Measurements from ENCODE around the gene WWOX. TPM values are rescaled to one million over a fixed set of nuclear protein-coding genes. Genes with fewer than 3 reads are reported as not detected.

The WWOX gene
- total and polyA plus RNA-seq, 2 donors: 15.3 to 28.4 TPM

DNA sequence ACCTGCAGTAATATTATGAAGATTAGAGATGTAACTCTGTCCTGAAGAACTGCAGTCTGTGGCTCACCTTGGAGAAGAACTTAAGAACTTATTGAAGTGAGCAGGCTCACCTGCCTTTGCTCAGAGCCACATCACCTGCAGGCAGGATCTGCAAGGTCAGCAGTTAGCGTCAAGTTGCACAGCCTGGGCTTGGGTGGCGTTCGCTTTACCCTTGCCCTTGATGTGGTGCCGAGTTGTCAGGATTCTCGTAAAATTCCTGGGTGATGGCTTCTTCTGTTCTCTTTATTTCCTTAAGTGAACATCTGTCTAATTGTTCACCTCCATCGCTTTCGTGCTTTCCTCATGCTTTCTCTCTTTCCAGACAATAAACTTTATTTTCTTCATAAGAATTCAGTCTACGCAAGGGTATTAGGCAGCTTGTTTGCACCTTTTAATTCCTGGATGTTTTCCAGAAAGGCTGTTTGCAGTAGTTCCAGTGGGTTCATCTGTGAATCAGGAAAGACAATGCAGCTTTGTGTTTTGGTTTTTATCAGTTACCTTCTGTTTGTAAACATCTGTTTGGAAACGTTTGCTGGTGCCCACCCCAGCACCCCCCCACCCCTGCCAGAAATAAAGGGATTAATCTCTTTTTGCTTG lies 254.3 kb downstream of the WWOX start:
- WGBS: 65% methylated on average over 9 of the region's 9 CpGs
- Histone ChIP-seq H3K36me3 (ENCODE audit: insufficient read depth) (no peaks in the 10 kb centered on the region), H3K27ac (ENCODE audit: low read depth) (no peak overlapping the region), H3K4me3 (ENCODE audit: low read depth, low read length) (no peak overlapping the region), H3K4me1 (ENCODE audit: insufficient read depth) (no peaks in the 10 kb centered on the region)
- no peak for DNase-seq (ENCODE audit: extremely low spot score)

DNA sequence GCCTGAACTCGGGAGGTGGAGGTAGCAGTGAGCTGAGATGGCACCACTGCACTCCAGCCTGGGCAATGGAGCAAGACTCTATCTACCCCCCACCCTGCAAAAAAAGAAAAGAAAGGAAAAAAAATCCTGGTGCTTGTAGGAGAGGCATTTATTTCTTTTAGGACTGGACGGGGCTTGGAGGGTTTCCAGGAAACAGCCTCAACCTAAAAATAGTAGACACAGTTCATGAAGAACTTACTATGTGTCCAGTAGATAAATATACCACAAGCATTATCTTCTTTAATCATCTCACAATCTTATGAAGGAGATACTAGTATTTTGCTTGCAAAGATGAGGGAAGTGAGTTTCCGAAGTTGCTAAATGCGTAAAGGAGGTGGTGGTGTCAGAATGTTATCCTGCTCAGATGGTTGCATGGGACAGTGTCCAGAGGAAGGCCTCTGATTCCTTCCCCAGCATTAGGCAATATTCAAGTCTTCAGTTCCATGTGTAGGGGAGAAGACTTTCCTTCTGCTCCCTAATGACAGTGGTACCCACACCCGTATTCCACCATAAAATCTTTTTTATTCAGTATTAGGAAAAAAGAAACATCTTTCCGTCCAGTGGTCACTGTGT lies 263.2 kb downstream of the WWOX start:
- WGBS: 50% methylated on average over 6 of the region's 6 CpGs
- no peaks in the 10 kb centered on the region for H3K36me3 ChIP-seq (ENCODE audit: insufficient read depth)
- H3K27ac ChIP-seq (ENCODE audit: low read depth): no peak overlapping the region
- no peak overlapping the region for H3K4me3 ChIP-seq (ENCODE audit: low read depth, low read length)
- DNase-seq (ENCODE audit: extremely low spot score): no peak
- no peaks in the 10 kb centered on the region for H3K4me1 ChIP-seq (ENCODE audit: insufficient read depth)

GRCh38 chr16:78363843-78364555 lies 264.5 kb downstream of the WWOX start:
- Histone ChIP-seq H3K4me1 (ENCODE audit: insufficient read depth) (no peaks in the 10 kb centered on the region), H3K36me3 (ENCODE audit: insufficient read depth) (no peaks in the 10 kb centered on the region), H3K27ac (ENCODE audit: low read depth) (no peak overlapping the region), H3K4me3 (ENCODE audit: low read depth, low read length) (no peak overlapping the region)
- no peak for DNase-seq (ENCODE audit: extremely low spot score)
- 77% methylated on average over 12 of the region's 12 CpGs for WGBS

DNA sequence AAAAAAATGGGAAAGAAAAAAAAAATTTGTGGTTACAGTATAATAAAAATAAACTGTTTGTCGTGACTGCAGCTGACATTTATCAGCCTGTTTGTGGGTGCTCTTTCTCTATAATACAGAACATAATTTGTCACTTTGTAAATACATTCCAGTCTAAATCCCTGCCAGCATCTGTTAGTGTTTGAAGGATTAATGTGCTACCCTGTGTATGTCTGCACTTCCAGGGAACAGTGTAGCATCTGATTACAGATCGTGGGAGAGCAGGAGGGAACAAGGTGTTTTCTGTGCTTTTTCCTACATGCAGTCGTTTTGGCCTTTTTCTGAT lies 265.1 kb downstream of the WWOX start:
- Histone ChIP-seq H3K4me1 (ENCODE audit: insufficient read depth) (no peaks in the 10 kb centered on the region), H3K4me3 (ENCODE audit: low read depth, low read length) (no peak overlapping the region), H3K27ac (ENCODE audit: low read depth) (no peak overlapping the region), H3K36me3 (ENCODE audit: insufficient read depth) (no peaks in the 10 kb centered on the region)
- DNase-seq (ENCODE audit: extremely low spot score): no peak
- 15% methylated on average over 3 of the region's 3 CpGs for whole genome bisulfite sequencing

DNA sequence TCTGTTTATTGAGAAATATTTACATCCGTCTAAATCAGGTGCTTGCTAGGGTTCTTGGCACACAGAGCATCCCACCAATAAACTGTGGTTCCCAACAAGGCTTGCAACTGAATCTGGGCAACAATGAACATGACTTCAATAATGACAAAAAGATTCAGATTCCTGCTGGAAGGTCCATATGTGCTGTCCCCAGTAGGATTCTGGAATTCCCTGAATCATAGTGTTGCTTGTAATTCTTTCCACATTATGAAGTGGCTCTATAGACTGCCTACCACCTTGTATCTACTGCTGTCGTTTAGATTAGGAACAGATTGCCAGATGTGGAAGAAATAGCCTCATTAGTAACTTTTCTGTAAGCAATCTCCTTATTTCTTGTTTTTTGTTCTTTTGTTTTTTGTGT lies 265.9 kb downstream of the WWOX start:
- Histone ChIP-seq H3K36me3 (ENCODE audit: insufficient read depth) (no peaks in the 10 kb centered on the region), H3K4me3 (ENCODE audit: low read depth, low read length) (no peak overlapping the region), H3K4me1 (ENCODE audit: insufficient read depth) (no peaks in the 10 kb centered on the region), H3K27ac (ENCODE audit: low read depth) (no peak overlapping the region)
- DNase-seq (ENCODE audit: extremely low spot score): no peak
- 66% methylated on average over 2 of the region's 2 CpGs for WGBS

DNA sequence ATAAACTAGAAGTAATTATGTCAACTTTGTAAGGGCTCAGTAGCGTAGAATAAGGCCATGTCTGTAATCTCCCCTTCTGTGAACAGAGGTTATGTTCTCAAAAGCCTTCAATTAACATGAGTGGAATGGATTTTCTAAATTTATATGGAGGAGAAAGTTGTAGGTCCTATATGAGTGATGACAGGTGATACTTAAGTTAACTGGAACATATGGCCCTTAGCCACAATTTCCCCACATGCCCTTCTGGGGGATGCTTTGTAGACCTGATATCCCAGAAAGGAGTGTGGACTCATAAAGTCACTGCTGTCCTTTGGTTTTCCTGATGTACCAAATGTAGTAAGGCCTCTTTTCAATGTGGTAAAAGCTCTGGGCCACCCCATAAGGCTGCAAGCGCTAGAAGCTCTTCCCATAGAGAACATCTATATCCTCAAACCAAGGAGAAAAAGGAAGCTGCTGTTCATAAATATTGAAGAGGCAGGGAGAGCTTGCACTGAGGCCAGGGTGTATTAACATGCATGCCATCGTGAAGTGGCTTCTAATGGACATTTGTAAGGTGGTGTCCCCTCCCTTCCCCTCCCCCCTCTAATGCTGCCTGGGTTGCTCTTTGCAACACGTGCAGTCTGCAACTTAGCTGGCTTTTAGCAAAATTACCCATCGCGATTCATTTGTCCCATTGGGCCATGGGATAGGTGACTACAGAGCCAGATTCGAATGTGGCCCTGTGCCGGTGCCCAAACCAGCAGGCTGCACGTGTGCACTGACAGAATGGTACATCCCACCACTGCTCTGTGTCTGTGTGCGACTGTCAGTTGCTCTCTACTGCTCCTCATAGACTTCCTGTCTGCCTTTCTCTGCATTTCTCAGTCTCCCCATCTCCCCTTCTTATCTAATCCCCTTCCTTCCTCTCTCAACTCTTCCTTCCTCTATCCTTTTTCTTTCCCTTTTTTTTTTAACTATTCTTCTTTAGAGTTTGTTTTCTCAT lies 269.0 kb downstream of the WWOX start:
- WGBS: 87% methylated on average over 10 of the region's 10 CpGs
- Histone ChIP-seq H3K27ac (ENCODE audit: low read depth) (no peak overlapping the region), H3K4me1 (ENCODE audit: insufficient read depth) (no peaks in the 10 kb centered on the region), H3K4me3 (ENCODE audit: low read depth, low read length) (no peak overlapping the region), H3K36me3 (ENCODE audit: insufficient read depth) (no peaks in the 10 kb centered on the region)
- DNase-seq (ENCODE audit: extremely low spot score): no peak

GRCh38 chr16:78372277-78372676 lies 272.8 kb downstream of the WWOX start:
- Histone ChIP-seq H3K4me3 (ENCODE audit: low read depth, low read length) (no peak overlapping the region), H3K36me3 (ENCODE audit: insufficient read depth) (no peaks in the 10 kb centered on the region), H3K27ac (ENCODE audit: low read depth) (no peak overlapping the region), H3K4me1 (ENCODE audit: insufficient read depth) (no peaks in the 10 kb centered on the region)
- DNase-seq (ENCODE audit: extremely low spot score): no peak
- WGBS: 92% methylated on average over 3 of the region's 3 CpGs

DNA sequence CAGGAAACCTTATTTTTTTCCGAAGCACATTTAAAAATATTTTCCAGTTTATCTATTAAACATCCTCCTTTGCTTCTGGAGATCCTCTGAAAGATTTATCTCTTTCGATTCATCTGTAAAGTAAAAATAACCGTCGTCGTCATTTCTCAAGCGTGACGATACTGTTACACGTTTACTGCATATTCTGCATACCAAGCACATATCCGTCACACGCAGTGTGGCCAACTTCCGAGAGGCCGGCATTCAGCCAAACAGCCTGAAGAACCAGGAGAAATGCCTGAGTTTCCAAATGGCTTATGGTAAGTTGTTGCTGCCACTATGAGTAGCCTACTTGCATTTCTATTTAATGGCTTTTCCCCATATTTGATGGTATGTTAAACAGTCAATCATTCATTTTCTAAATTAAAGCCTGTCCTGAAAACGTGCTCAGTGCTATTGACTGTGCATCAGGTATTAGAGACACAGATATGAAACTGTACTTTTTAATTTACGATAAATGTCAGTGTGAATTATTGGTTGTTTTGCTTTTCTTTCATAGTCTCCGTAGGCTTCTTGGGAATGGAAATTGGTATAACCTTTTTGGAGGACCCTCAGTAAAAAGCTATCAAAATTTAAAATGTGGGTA lies 275.7 kb downstream of the WWOX start:
- H3K4me3 ChIP-seq (ENCODE audit: low read depth, low read length): no peak overlapping the region
- DNase-seq (ENCODE audit: extremely low spot score): no peak
- 72% methylated on average over 15 of the region's 15 CpGs for WGBS
- no peak overlapping the region for H3K27ac ChIP-seq (ENCODE audit: low read depth)
- H3K4me1 ChIP-seq (ENCODE audit: insufficient read depth): no peaks in the 10 kb centered on the region
- no peaks in the 10 kb centered on the region for H3K36me3 ChIP-seq (ENCODE audit: insufficient read depth)

DNA sequence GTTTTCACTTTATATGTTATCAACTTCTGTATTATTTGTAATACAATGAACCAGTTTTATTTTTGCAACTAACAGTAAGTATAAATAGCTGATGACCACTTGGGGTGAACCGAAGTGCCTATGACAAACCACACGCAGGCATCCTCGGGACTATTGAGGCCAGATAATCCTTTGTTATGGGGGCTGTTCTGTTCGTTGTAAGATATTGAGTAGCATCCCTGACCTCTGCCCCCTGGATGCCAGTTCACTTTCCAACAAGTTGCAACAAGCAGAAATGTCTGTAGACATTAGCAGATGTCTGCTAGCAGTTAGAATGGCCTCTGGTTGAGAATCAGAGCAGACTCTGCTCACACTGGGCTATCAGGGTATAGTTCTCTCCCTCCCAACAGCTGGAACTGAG lies 277.0 kb downstream of the WWOX start:
- DNase-seq (ENCODE audit: extremely low spot score): no peak
- no peak overlapping the region for H3K27ac ChIP-seq (ENCODE audit: low read depth)
- H3K4me3 ChIP-seq (ENCODE audit: low read depth, low read length): no peak overlapping the region
- WGBS: 64% methylated on average over 4 of the region's 4 CpGs
- H3K4me1 ChIP-seq (ENCODE audit: insufficient read depth): no peaks in the 10 kb centered on the region
- no peaks in the 10 kb centered on the region for H3K36me3 ChIP-seq (ENCODE audit: insufficient read depth)

GRCh38 chr16:78377312-78377711 lies 277.9 kb downstream of the WWOX start:
- Histone ChIP-seq H3K27ac (ENCODE audit: low read depth) (no peak overlapping the region), H3K4me1 (ENCODE audit: insufficient read depth) (no peaks in the 10 kb centered on the region), H3K36me3 (ENCODE audit: insufficient read depth) (no peaks in the 10 kb centered on the region), H3K4me3 (ENCODE audit: low read depth, low read length) (no peak overlapping the region)
- DNase-seq (ENCODE audit: extremely low spot score): no peak
- 86% methylated on average over 4 of the region's 4 CpGs for WGBS

GRCh38 chr16:78381060-78381459 lies 281.6 kb downstream of the WWOX start:
- H3K4me1 ChIP-seq (ENCODE audit: insufficient read depth): no peaks in the 10 kb centered on the region
- no peak overlapping the region for H3K27ac ChIP-seq (ENCODE audit: low read depth)
- no peak overlapping the region for H3K4me3 ChIP-seq (ENCODE audit: low read depth, low read length)
- no peaks in the 10 kb centered on the region for H3K36me3 ChIP-seq (ENCODE audit: insufficient read depth)
- no peak for DNase-seq (ENCODE audit: extremely low spot score)
- 97% methylated on average over 1 of the region's 1 CpG for WGBS

DNA sequence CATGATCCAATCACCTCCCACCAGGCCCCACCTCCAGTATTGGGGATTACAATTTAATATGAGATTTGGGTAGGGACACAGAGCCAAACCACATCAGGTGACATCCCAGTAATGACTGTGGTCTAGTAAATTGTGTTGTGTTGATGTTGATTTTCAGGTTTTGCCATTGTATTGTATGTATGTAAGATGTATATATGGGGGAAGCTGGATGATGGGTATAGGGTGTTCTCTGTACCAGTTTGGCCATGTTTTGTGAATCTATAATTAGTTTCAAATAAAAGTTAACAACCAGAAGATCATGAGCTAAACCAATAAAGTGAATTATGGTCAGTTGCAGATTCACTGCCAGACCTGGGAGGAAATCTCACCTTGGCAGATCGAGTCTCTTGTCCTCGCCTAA lies 283.7 kb downstream of the WWOX start:
- Histone ChIP-seq H3K27ac (ENCODE audit: low read depth) (no peak overlapping the region), H3K36me3 (ENCODE audit: insufficient read depth) (no peaks in the 10 kb centered on the region), H3K4me3 (ENCODE audit: low read depth, low read length) (no peak overlapping the region), H3K4me1 (ENCODE audit: insufficient read depth) (no peaks in the 10 kb centered on the region)
- no peak for DNase-seq (ENCODE audit: extremely low spot score)
- whole genome bisulfite sequencing: over 99% methylated on average over 2 of the region's 2 CpGs

DNA sequence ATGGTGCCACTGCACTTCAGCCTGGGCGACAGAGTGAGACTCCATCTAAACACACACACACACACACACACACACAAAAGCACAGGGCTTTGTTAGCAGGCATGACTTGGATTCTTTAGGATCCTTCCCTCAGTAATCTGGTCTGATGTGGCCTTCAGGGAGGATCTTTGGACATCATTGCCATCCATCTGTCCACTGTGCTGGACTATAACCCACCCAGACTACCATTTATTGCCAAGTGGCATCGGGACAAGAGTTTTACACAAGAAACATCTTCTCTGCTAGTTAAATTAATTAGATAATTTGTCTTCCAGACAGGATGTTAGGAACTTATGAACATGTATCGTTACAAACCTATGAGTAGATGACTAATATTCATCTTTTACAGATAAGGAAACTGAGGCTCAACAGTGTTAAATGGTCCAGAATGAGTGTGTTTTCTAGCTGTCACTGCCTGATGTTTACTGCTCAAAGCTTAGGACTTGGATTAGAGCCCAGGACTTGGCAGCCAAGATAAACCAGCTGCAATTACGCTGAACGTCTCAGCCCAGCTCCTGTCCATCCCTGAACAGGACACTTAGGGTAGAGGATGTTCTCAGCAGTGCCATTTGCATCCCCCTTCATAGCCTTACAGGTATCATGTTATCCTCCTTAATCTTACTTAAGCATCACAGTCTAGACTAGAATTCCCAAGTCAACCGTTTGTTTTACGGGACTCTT lies 285.8 kb downstream of the WWOX start:
- Histone ChIP-seq H3K4me3 (ENCODE audit: low read depth, low read length) (no peak overlapping the region), H3K27ac (ENCODE audit: low read depth) (no peak overlapping the region), H3K4me1 (ENCODE audit: insufficient read depth) (no peaks in the 10 kb centered on the region), H3K36me3 (ENCODE audit: insufficient read depth) (no peaks in the 10 kb centered on the region)
- WGBS: 62% methylated on average over 7 of the region's 7 CpGs
- no peak for DNase-seq (ENCODE audit: extremely low spot score)

Measured in urinary bladder (tissue), 4 donors.